ENCODE measurements around the gene KCNF1. TPM values are rescaled to one million over a fixed set of nuclear protein-coding genes. Genes with fewer than 3 reads are reported as not detected.

The KCNF1 gene
- total and polyA plus RNA-seq, 2 experiments from 2014 or later: 0.75 to 1.3 TPM

DNA sequence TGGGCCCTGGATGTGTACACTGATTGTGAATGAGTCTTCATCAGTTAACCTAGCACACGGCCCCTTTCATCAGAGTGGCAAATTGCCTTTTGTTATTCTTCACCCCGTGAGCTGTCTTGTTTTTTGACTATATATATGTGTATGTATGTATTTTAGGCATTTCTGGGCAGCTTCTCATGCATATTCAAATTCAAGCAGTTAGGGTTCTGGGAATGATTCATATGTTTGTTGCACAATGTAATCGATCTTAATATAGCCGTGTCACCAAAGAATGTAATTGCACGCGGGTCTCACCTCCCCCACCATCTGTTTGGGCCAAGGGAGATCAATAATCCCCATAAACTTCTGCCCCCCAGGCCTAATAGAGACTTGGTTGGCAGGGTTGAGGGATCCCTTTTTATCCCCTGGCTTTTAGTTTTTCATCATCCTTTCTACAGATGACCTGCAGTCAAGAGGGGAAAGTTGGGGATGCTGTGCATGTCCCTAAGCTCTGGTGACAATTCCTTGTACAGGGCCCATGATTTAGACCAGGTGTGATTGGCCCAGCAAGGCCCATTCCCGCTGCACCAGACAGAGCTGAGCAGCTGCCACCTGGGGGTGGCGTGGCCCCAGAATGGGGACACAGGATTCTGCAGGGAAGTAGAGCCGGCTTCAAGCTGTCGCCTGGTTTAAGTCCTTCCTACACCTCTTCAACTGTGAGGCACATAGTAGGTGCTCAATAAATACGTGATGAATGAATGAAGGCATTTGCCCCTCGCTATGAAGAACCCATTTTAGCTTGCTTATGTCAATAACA is 19.2 kb downstream of the KCNF1 start:
- no peaks in the 10 kb centered on the region for H3K27me3 ChIP-seq
- TF ChIP-seq, protein P1, sequence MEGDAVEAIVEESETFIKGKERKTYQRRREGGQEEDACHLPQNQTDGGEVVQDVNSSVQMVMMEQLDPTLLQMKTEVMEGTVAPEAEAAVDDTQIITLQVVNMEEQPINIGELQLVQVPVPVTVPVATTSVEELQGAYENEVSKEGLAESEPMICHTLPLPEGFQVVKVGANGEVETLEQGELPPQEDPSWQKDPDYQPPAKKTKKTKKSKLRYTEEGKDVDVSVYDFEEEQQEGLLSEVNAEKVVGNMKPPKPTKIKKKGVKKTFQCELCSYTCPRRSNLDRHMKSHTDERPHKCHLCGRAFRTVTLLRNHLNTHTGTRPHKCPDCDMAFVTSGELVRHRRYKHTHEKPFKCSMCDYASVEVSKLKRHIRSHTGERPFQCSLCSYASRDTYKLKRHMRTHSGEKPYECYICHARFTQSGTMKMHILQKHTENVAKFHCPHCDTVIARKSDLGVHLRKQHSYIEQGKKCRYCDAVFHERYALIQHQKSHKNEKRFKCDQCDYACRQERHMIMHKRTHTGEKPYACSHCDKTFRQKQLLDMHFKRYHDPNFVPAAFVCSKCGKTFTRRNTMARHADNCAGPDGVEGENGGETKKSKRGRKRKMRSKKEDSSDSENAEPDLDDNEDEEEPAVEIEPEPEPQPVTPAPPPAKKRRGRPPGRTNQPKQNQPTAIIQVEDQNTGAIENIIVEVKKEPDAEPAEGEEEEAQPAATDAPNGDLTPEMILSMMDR (IDR thresholded peaks at IDR 0.05; ENCODE audit: low read depth, low read length): no peak
- DNase-seq (ENCODE audit: low read depth in 1 of 2, low spot score in 1 of 2): no peak
- H3K36me3 ChIP-seq: no peaks in the 10 kb centered on the region
- H3K27ac ChIP-seq: no peak overlapping the region
- no peaks in the 10 kb centered on the region for H3K9me3 ChIP-seq (ENCODE audit: low read depth)
- no peaks in the 10 kb centered on the region for H3K4me1 ChIP-seq (ENCODE audit: low read depth)
- no peak overlapping the region for H3K4me3 ChIP-seq

GRCh38 chr2:10931710-10932255 is 20.0 kb downstream of the KCNF1 start:
- H3K9me3 ChIP-seq (ENCODE audit: low read depth): no peaks in the 10 kb centered on the region
- no peak overlapping the region for H3K4me3 ChIP-seq
- H3K4me1 ChIP-seq (ENCODE audit: low read depth): no peaks in the 10 kb centered on the region
- TF ChIP-seq, protein P1 (IDR thresholded peaks at IDR 0.05; ENCODE audit: low read depth, low read length): no peak
- no peaks in the 10 kb centered on the region for H3K27me3 ChIP-seq
- no peaks in the 10 kb centered on the region for H3K36me3 ChIP-seq
- DNase-seq (ENCODE audit: low read depth in 1 of 2, low spot score in 1 of 2): no peak
- no peak overlapping the region for H3K27ac ChIP-seq

DNA sequence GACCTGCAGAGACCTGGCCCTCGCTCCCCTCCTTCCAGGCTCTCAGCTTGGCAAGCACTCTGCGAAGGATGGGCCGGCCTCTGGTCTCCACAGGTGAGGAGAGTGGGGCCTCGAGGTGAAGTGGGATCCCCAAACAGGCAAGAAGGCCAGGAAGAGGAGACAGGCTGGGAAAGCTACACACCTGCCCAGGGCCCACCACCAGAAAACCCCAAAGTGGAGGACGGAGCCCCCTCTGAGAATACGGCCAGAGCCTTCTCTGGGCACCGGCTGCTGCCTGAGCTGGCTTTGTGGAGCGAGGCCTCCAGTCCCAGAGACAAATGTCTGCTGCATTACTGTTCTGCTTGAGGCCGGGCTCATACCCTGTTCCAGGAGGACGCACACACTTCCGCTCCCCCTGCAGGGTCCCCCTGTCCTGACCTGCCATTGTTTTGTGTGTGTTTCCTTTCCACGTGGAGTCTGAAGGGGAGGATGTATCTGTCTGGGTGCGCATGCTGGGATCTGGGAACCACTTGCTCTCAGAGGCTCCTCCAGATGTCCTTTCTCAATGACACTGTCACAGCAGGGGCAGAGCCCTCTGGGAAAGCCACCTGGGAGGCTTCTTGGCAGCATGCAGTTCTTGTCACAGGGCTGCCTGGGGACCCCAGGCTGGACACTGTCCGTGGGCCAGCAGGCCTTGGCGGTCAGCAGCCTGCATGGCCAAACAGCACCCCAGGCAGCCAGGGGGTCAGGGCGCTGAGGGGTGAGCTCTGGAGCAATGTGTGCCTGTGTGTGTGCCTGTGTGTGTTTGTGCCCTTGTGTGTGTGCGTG is 20.8 kb downstream of the KCNF1 start:
- Histone ChIP-seq H3K27me3 (no peaks in the 10 kb centered on the region), H3K9me3 (ENCODE audit: low read depth) (no peaks in the 10 kb centered on the region), H3K27ac (no peak overlapping the region), H3K4me3 (no peak overlapping the region), H3K36me3 (no peaks in the 10 kb centered on the region), H3K4me1 (ENCODE audit: low read depth) (no peaks in the 10 kb centered on the region)
- TF ChIP-seq, protein P1 (IDR thresholded peaks at IDR 0.05; ENCODE audit: low read depth, low read length): no peak
- no peak for DNase-seq (ENCODE audit: low read depth in 1 of 2, low spot score in 1 of 2)

GRCh38 chr2:10933700-10934225 is 22.0 kb downstream of the KCNF1 start:
- no peaks in the 10 kb centered on the region for H3K27me3 ChIP-seq
- no peak overlapping the region for H3K27ac ChIP-seq
- H3K4me3 ChIP-seq: no peak overlapping the region
- TF ChIP-seq, protein P1 (IDR thresholded peaks at IDR 0.05; ENCODE audit: low read depth, low read length): no peak
- no peak for DNase-seq (ENCODE audit: low read depth in 1 of 2, low spot score in 1 of 2)
- no peaks in the 10 kb centered on the region for H3K9me3 ChIP-seq (ENCODE audit: low read depth)
- H3K36me3 ChIP-seq: no peaks in the 10 kb centered on the region
- H3K4me1 ChIP-seq (ENCODE audit: low read depth): no peaks in the 10 kb centered on the region

- no peaks in the 10 kb centered on the region for H3K27me3 ChIP-seq
- TF ChIP-seq, protein P1 (IDR thresholded peaks at IDR 0.05; ENCODE audit: low read depth, low read length): no peak
- H3K4me3 ChIP-seq: no peak overlapping the region
- no peak for DNase-seq (ENCODE audit: low read depth in 1 of 2, low spot score in 1 of 2)
- no peak overlapping the region for H3K27ac ChIP-seq
- H3K9me3 ChIP-seq (ENCODE audit: low read depth): no peaks in the 10 kb centered on the region
- no peaks in the 10 kb centered on the region for H3K4me1 ChIP-seq (ENCODE audit: low read depth)
- no peaks in the 10 kb centered on the region for H3K36me3 ChIP-seq
Observed at GRCh38 chr2:10934308-10934978, 22.7 kb downstream of the KCNF1 start.

Data from cardiac muscle cell (in vitro differentiated cells and primary cell).